ENCODE measurements around the gene NTN4.
"Not testable (repeated sequence)": the region's sequence is repeated elsewhere in the genome, so short reads cannot be mapped to it uniquely, and the experiment has no call there.

Gene NTN4

GRCh38 chr12:95796225-95796981, 5.8 kb upstream of the NTN4 start:
- no peak for DNase-seq

- DNase-seq, result no peak
Observed at GRCh38 chr12:95790917-95791849, 619 bp upstream of the NTN4 start.

- DNase-seq, result no peak
Observed at GRCh38 chr12:95789126-95790032, 1.2 kb downstream of the NTN4 start.

DNA sequence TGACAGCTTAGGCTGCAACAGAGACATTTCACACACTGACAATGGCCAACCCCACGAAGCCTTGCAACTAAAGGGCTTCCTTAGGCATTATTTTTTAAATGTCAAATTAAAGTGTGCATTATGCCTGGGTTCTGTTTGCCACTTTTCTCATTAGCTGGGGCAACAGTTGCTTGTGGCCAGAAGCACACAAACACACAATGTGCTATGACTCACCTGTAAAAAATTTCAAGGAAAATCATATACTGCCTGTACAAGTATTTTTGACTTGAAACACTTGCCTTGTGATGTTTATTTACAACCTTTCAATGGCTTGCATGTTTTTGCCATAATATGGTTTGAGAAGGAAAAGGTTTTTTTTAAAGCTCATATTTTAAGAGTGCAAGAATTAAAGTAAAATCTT, 1.9 kb downstream of the NTN4 start:
- no peak for DNase-seq

GRCh38 chr12:95787274-95787818, 3.2 kb downstream of the NTN4 start:
- no peak for DNase-seq

DNA sequence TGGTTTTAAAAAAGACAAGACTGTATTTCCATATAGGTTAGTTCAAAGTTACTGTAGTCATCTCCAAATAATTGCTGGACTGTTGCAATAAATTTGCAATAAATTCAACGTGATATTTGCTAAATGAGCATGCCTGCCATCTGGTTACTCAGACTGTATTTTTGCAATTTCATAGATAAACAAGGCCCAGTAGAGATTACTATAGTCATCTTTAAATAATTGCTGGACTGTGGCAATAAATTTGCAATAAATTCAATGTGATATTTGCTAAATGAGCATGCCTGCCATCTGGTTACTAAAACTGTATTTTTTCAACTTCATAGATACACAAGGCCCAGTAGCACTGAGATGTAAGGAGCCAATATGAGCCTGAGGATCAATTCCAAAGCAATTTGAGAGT, 5.6 kb downstream of the NTN4 start:
- no peak for DNase-seq

- DNase-seq, result no peak
Observed at GRCh38 chr12:95784286-95784685, 6.3 kb downstream of the NTN4 start.

DNA sequence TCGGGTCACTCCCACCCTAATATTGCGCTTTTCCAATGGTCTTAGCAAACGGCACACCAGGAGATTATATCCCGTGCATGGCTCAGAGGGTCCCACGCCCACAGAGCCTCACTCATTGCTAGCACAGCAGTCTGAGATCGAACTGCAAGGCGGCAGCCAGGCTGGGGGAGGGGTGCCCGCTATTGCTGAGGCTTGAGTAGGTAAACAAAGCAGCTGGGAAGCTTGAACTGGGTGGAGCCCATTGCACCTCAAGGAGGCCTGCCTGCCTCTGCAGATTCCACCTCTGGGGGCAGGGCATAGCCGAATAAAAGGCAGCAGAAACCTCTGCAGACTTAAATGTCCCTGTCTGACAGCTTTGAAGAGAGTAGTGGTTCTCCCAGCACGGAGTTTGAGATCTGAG, 15.1 kb downstream of the NTN4 start:
- not testable (repeated sequence) for DNase-seq

DNA sequence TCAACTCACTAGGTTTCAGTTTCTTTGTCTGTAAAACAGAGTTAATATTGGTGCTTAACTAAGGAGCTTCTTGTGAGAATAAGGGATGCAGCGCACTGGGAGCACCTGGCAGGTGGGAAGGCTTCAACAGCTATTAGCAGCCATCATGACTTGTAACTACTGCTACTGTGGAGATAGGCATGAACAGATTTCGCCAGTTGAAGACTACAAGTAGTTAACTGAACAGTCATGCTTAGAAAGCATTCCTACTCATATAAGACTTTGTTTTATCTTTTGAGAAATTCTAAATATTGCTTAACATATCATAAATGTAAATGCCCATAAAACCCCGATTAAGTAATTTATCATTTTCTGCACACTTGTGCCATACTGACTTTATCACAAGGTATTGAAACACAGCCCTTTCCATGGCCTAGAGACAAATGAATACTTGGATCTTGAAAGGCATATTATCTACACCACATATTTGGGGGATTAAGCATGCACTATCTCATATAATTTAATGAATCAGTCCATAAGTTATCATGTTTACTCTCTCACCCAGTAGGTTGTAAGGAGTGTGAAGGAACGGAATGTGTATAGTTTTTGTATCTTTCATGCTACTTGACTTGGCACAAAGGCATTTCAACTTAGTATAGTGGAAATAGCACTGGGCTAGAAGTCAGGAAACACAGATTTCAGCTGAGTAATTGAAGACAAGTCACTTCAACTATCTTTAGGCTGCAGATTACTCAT, 16.1 kb downstream of the NTN4 start:
- DNase-seq, result no peak

- no peak for DNase-seq
Observed at GRCh38 chr12:95773320-95773719, 17.2 kb downstream of the NTN4 start.

DNA sequence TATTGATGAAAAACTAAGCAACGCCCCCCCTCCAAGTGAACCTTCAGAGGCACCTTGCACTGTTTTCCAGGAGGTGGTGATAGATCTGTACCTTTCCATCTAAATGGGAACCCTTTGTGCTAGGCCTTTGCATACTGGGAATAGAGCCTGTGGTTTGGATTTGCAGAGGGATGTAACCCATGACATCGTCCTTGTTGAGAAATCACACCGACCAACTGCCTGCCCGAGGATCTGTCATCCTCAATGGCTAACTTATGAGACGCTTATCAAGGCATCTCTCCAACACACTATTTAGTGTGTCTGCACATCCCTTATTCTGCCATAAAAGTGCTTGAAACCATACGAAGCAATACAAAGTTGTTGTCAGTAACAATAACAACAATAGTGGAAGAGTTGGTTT, 22.9 kb downstream of the NTN4 start:
- DNase-seq, result no peak

- no peak for DNase-seq
Observed at GRCh38 chr12:95766356-95767019, 24.1 kb downstream of the NTN4 start.

- no peak for DNase-seq
Observed at GRCh38 chr12:95764848-95765247, 25.7 kb downstream of the NTN4 start.

- DNase-seq, result no peak
Observed at GRCh38 chr12:95763809-95764253, 26.7 kb downstream of the NTN4 start.

DNA sequence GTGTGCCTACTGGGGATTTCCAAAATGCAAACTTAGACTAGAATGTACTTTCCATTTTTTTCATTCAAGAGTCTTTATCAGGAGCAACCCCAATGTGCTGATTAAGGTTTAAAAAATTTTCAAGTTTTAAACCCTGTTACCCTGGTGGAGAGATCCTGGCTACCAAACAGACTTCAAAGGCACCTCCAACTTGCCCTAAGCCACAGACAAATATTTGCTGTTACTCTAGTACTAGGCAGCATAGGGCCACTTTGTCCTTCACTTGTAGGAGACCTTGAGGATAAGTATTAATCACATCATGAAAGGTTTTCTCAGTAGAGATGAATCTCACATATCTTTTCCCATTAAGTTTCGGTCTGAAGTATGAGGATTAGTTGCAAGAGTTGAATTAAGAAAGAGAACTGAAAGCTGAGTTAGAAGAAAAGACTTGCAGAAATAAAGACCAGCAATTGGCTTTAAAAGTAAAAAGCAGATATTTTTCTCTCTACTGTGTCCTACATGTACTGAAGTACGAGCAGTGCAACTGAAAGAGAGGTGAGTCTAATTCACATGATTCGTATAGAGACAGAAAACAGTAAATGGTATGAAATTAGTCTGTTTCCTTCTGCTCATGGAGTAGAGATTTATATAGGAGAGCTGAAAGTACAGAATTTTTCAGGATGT, 28.3 kb downstream of the NTN4 start:
- DNase-seq, result no peak

GRCh38 chr12:95760371-95760770, 30.2 kb downstream of the NTN4 start:
- no peak for DNase-seq

GRCh38 chr12:95759718-95760117, 30.8 kb downstream of the NTN4 start:
- no peak for DNase-seq

DNA sequence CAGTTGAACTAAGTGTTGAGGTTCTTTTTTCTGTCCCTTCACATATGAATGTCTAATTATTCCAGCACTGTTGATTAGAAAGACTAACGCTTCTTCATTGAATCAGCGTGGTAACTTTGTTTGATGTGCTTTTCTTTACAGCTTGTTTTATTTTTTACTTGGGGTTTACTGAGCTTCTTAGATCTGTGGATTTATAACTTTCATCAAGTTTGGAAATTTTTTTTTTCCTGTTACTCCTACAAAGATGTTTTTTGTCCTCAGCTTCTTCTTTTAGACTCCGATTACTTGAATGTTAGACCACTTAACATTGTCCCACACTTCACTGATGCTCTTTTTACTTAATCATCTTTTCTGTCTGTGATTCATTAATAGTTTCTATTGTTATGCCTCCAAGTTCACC, 31.5 kb downstream of the NTN4 start:
- DNase-seq, result no peak

DNA sequence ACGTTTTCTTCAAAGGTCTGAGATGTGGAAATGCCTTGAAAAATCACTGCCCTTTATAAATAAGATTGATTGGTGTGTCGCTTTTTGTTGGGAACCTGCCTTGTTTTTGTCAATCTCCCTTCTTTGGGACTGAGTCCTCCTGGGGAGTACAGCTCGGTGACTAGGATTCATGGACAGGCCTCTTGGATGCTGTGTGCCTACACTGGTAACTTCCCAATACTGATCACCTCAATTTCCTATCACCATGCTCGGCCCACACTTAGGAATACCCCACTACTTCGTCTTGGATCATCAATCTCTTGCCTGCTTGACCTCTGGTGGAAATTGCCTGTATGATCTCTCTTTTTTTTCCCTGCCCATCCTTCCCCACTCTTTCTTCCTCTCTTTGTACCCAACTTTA, 34.2 kb downstream of the NTN4 start:
- no peak for DNase-seq

- no peak for DNase-seq
Observed at GRCh38 chr12:95755261-95755865, 35.2 kb downstream of the NTN4 start.

Data from cortex of kidney (tissue), 1 donor.